NCI-H774 (cell line): ENCODE data around the gene GJC2.

Source experiments
- DNase-seq: peaks from one replicate; lab custom pipeline; 2025; lab: John Stamatoyannopoulos, UW

GJC2 gene

DNA sequence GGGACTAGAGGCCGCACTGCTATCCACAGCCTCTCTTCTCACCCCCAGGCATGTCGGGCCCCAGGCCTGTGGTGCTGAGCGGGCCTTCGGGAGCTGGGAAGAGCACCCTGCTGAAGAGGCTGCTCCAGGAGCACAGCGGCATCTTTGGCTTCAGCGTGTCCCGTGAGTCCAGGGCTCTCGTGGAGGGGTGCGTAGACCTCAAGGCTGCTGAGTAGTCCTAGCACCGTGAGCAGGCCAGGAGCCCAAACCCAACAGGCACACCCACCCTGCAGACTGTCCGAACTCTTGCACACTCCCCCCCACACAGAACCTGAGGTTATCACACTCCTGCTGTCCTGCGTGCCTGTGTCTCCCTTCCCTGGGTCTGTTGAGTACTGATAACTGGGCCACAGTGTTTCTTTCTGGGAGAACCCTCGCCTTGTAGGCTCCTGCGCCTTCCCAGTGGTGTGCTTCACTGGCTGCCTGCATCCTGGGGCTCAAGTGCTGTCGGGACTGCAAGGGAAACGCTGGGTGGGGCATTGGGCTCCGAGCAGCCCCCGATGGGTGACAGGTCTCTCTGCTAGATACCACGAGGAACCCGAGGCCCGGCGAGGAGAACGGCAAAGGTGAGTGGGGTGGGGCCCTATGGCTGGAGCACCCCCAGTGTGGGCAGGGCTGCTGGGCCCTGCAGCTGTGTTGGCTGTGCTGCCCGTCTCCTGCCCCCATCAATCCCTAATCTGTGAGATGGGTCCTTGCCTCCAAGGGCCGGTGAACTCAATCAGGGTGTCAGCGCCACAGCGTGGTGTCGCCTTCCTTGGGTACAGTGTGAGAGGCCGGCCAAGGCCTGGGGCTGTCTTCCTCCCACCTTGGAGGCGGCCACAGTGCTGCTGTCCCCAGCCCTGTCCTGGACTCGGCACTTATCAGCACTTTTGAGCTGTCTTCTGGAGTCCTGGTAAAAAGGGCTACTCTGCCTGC, 4.0 kb upstream of the GJC2 start:
- no peak for DNase-seq

DNA sequence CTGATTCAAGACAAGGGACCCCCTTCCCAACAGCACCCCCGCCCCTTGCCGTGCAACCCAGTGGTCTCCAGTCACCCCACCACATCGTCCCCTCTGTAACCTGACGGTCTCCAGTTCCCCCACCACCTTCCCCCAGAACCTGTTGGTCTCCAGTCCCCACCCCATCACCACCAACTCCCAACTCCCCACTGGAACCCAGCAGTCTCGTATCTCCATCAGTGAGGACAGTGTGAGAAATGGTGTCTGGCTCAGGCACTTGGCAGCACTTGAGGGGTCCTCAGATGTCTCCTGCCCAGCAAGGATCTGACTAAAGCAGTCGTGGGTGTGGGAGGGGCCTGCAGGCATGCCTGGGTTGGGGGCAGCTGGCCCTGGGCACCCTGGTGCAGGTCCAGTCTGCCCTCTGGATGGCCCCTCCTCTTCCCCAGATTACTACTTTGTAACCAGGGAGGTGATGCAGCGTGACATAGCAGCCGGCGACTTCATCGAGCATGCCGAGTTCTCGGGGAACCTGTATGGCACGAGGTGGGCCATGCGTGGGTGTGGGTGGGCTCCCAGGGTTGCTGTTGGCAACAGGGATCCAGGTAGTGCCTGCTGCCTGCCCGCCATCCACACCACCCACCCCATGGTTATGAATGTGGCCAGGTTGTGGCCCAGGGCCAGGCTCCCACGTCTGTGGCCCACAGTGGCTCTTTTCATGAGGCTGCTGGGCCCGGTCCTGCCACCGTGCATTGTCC, 3.1 kb upstream of the GJC2 start:
- DNase-seq, result no peak

DNA sequence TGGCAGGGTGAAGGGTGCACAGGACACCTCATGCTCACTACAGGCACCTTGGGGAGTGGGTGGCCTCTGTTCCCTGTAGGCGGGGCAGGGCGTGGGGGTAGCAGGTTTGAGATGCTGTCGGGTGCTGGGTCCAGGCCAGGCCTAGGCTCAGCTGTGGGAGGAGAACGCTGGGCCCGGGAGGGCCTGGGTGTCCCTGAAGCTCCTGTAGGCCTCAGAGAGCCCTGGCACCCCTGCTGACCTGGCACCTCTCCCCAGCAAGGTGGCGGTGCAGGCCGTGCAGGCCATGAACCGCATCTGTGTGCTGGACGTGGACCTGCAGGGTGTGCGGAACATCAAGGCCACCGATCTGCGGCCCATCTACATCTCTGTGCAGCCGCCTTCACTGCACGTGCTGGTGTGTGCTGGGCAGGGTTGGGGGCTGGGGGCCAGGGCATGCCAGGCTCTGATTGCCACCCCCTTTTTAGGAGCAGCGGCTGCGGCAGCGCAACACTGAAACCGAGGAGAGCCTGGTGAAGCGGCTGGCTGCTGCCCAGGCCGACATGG, 2.5 kb upstream of the GJC2 start:
- no peak for DNase-seq

- no peak for DNase-seq
These were observed 2.0 kb upstream of the GJC2 start for GRCh38 chr1:228147768-228148167.

DNA sequence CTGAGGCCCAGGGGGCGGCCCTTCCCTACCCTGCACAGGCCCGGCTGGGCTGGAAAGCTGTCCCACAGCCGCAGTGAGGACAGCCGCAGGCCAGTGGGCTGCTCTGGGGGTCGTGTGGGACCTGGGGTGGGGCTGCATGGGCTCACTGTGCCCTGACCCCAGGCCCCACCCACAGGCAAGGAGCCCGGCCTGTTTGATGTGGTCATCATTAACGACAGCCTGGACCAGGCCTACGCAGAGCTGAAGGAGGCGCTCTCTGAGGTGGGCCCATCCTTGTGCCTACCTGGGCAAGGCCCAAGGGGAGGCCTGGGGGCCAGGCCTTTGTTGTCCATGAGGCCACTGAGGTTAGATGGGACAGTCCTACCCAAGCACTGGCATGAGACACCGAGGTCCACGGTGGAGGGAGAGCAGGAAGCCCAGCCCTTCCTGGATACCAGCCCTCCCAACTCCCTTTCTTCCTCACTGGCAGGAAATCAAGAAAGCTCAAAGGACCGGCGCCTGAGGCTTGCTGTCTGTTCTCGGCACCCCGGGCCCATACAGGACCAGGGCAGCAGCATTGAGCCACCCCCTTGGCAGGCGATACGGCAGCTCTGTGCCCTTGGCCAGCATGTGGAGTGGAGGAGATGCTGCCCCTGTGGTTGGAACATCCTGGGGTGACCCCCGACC, 1.4 kb upstream of the GJC2 start:
- no peak for DNase-seq

GRCh38 chr1:228148935-228149405, 760 bp upstream of the GJC2 start:
- no peak for DNase-seq

DNA sequence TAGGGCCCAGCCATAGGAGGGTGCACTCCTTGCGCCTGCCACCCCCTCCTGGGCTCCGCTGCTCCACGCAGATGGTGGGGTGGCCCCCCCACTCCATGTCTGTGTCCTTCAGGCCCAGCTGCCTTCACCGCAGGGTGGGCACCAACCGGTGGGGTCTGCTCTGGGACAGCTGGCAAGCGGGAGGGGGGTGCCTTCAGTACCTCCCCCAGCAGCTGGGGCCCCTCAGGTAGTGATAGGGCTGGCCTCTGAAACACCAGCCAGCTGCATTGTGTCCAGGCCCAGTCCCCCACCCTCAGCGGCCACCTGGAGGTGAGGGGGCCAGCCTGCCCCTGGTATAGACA, 360 bp downstream of the GJC2 start:
- no peak for DNase-seq

DNA sequence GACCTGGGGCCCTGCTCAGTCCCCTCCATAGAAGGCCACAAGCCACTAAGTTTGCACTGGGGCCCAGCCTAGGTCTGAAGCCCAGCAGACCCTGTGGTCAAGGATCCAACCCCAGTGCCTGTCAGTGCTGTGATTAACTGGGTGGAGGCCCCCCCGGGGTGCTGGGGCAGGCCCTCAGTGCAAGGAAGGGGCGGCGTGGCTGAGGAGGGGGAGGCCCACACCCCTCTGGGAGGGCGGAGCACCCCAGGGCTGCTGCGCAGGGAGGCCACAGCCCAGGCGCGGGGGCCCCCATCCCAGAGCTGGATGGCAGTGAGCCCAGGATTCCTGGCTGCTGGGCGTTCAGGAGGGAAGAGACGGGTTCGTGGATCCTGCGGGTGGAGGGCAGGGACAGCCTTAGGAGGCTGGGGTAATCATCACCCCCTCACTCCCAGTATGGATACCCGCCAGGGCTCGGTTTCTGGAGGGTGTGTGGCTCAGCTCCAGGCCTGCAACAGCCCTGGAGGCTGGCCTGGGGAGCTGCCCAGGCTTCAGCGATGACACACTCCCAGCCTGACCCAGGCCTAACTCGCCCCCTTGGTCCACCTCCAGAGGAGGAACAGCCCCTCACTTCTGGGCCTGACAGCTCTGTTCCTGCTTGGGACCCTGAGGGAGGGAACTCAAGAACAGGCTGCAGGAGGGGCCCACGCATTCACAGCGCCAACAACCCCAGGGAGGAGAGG, 890 bp downstream of the GJC2 start:
- DNase-seq, result no peak

GRCh38 chr1:228151180-228151925, 1.6 kb downstream of the GJC2 start:
- no peak for DNase-seq

DNA sequence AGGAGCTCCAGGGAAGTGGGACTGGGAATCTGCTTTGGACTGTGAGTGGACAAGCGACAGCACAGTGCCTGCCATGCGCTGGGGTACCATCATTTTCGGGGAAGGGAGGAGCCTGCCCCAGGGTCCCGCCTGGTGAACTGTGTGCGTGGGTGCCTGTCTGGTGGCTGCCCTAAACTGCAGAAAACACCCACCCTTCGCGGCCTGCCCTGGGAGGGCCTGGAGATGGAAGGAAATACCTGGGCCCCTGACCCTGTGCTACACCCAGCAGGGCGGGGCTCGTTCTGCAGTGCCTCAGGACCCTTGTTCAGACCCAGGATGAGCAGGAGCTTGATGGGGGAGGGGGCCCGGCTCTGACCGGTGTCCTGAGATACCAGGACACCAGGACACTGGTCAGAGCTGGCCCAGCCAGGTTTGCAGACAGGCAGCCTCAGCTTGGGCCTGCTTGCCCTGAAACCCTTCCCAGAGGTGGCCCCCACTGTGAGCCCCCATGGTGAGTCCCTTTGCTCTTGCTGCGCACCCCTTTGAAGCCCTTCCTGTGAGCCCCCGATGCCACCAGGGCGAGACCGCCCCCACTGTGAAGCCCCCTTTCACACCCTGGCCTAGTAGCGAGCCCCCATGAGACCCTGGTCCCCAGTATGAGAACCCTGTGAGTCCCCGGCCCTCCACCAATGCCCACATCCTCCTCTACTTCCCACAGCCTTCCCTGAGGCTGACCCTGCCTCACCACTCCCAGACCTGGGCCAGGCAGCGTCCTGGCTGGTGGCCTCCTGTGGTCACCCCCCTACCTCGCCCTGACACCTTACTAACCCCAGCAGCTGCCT, 2.6 kb downstream of the GJC2 start:
- DNase-seq, result no peak

GRCh38 chr1:228152918-228153258, 3.2 kb downstream of the GJC2 start:
- no peak for DNase-seq

DNA sequence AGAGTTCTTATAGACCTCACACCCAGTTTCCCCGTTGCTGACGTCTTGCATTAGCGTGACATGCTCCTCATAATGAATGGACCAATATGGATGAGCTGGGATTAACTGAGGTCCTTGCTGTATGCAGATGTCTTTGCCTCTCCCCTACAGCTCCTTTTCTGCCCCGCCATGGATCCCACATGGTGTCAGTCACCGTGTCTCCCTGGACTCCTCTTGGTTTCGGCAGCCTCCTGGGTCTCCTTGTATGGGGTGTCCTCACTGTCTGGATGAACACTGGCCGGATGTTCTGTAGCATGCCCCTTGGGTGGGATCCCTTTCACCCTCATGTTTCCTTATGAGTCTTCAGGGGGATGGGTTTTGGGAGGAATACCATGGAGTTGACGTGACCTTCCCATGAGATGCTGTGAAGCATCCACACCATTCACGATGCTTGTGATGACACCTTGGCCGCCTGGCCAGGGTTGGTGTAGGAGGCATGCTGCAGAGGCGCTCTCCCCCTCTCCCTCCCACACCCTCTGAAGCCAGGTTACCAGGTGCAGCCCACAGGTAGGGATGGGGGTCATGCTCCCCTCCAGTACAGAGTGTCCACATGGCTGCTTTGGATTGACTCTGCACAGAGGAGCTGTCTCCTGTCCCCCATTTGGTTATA, 4.4 kb downstream of the GJC2 start:
- no peak for DNase-seq

DNA sequence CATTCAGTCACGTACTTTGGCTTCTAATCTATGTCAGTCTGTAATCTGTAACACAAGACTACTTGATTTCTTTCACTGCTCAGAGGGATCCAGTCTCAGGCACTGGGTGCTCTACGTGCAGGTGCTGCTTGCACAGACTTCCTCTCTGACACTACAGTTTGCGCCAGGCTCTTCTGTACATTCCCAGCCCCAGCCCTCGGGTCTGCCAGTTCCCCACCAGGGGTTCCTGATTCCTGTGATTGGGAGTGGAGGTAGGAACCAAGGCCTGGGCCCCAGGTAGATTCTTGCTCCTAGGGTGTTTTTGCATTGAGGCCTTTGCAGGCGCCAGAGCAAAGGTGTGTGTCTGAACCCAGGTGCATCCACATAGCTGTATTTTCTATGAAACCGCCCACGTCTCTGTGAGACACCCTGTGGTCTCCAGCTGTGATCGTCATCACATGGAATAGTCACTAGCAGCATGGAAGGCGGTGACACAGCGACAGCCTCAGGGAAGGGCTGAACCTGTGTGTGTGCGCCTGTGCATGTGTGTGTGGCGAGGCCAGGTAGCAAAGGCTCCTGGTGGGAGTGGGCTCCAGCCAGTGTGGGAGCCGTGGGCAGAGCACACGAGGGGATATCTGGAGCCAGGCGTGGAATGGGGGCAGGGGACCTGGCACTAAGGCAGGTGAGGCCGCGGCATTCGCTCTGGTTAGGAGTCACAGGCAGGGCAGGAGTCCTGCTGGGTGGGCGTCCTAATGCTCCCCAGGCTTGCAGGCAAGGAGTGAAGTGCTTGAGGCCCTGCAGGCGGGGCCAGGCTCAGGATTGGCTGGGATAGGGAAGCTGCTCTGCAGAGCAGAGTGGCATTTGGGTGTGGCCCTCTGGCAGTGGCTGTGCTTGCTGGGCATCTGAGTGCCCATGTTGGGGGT, 5.2 kb downstream of the GJC2 start:
- DNase-seq, result no peak

GRCh38 chr1:228155596-228156514, 6.1 kb downstream of the GJC2 start:
- DNase-seq, result no peak

DNA sequence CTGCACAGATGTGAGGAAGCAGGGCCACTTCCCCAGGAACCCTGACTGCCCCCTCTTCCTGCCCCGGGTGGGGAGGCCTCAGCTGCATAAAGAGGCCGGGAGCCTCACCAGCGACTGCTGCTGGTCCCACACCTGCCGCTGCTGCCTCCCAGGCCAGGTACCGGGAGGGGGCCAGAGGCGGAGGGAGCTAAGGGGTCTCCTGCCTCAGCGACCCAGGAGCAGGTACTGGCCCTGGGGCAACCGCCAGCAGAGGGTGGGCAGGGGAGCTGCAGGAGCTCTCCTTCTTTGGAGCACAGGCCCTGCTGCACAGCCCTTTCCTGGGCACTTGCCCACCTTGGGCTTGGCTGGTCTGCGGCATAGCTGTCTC, 6.8 kb downstream of the GJC2 start:
- DNase-seq, result no peak

DNA sequence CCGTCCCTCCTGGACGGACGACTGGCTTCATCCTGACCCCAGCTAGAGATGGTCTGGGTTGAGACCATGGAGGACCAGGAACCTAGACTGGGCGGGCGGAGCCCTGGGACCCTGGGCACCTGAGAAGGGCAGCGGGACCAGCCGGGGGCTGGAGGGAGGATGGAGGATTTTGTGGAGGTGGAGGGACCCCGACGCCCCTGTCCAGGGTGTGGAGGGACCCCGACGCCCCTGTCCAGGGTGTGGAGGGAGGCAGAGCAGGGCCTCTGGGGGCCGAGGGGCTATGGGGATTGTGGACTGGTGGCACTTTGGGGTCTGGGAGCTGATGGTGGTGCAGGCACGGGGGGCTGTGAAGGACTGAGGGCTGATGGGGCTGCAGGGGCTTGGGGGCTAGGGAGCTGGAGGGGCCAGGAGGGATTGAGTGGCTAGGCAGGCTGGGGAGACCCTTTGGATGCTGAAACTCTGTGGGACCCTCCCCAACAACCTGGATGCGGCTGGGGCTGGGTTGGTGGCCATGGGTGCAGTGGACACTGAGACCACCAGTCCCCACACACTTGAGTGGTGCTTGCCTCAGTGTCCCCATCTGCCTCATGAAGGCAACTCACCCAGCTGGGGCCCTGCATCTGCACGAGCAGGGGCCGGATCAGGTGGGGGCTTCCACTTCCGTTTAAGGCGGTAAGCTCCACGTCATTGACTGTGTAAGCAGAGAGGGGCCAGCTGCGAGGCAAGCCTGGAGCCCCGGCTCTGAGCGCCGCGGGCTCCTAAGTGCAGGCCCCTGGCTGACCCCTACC, 7.4 kb downstream of the GJC2 start:
- DNase-seq, result no peak

DNA sequence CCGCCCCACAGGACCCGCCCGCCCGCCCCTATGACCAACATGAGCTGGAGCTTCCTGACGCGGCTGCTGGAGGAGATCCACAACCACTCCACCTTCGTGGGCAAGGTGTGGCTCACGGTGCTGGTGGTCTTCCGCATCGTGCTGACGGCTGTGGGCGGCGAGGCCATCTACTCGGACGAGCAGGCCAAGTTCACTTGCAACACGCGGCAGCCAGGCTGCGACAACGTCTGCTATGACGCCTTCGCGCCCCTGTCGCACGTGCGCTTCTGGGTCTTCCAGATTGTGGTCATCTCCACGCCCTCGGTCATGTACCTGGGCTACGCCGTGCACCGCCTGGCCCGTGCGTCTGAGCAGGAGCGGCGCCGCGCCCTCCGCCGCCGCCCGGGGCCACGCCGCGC, 8.0 kb downstream of the GJC2 start:
- DNase-seq, result no peak
